ENCODE results near the gene VSX2. TPM values are rescaled to one million over a fixed set of nuclear protein-coding genes. Genes with fewer than 3 reads are reported as not detected.
A peak's percentile ranks its signal among the peaks of the same experiment; 100 is the strongest.
"Not testable (repeated sequence)": the region's sequence is repeated elsewhere in the genome, so short reads cannot be mapped to it uniquely, and the experiment has no call there.

VSX2 gene
- total RNA-seq, 1 experiment from 2014 or later, result not detected

GRCh38 chr14:74255281-74255680, 16.0 kb downstream of the VSX2 start:
- DNase-seq (ENCODE audit: low spot score), result no peak
- in situ Hi-C loops (cut with HindIII; ENCODE audit: low sequenced_read_pairs), result no loop called here

- in situ Hi-C loops (cut with HindIII; ENCODE audit: low sequenced_read_pairs), result no loop called here
- peak; percentile 62 for DNase-seq (ENCODE audit: low spot score)
Observed at GRCh38 chr14:74257078-74257940, 18.1 kb downstream of the VSX2 start.

GRCh38 chr14:74257941-74258763, 18.9 kb downstream of the VSX2 start:
- DNase-seq (ENCODE audit: low spot score), result peak; percentile 32
- in situ Hi-C loops (cut with HindIII; ENCODE audit: low sequenced_read_pairs), result no loop called here

- in situ Hi-C loops (cut with HindIII; ENCODE audit: low sequenced_read_pairs), result no loop called here
- peak; percentile 90 for DNase-seq (ENCODE audit: low spot score)
Observed at GRCh38 chr14:74258764-74259035, 19.5 kb downstream of the VSX2 start.

- DNase-seq (ENCODE audit: low spot score), result no peak
- in situ Hi-C loops (cut with HindIII; ENCODE audit: low sequenced_read_pairs), result no loop called here
Observed at GRCh38 chr14:74259513-74259912, 20.3 kb downstream of the VSX2 start.

- in situ Hi-C loops (cut with HindIII; ENCODE audit: low sequenced_read_pairs), result no loop called here
- no peak for DNase-seq (ENCODE audit: low spot score)
Observed at GRCh38 chr14:74260525-74261233, 21.4 kb downstream of the VSX2 start.

GRCh38 chr14:74261288-74261687, 22.0 kb downstream of the VSX2 start:
- DNase-seq (ENCODE audit: low spot score), result no peak
- in situ Hi-C loops (cut with HindIII; ENCODE audit: low sequenced_read_pairs), result no loop called here

GRCh38 chr14:74262076-74262475, 22.8 kb downstream of the VSX2 start:
- in situ Hi-C loops (cut with HindIII; ENCODE audit: low sequenced_read_pairs), result no loop called here

GRCh38 chr14:74263181-74263580, 23.9 kb downstream of the VSX2 start:
- in situ Hi-C loops (cut with HindIII; ENCODE audit: low sequenced_read_pairs), result no loop called here
- DNase-seq (ENCODE audit: low spot score), result no peak

More at GRCh38 chr14:74262076-74262475, 22.8 kb downstream of the VSX2 start:
- DNase-seq (ENCODE audit: low spot score), result no peak

- in situ Hi-C loops (cut with HindIII; ENCODE audit: low sequenced_read_pairs), result no loop called here
- no peak for DNase-seq (ENCODE audit: low spot score)
Observed at GRCh38 chr14:74263921-74264320, 24.7 kb downstream of the VSX2 start.

GRCh38 chr14:74265301-74265965, 26.2 kb downstream of the VSX2 start:
- no peak for DNase-seq (ENCODE audit: low spot score)
- in situ Hi-C loops (cut with HindIII; ENCODE audit: low sequenced_read_pairs), result no loop called here

GRCh38 chr14:74267588-74267987, 28.3 kb downstream of the VSX2 start:
- in situ Hi-C loops (cut with HindIII; ENCODE audit: low sequenced_read_pairs), result no loop called here
- DNase-seq (ENCODE audit: low spot score), result no peak

GRCh38 chr14:74270382-74271177, 31.3 kb downstream of the VSX2 start:
- DNase-seq (ENCODE audit: low spot score); in situ Hi-C loops (cut with HindIII; ENCODE audit: low sequenced_read_pairs): not testable (repeated sequence)

- in situ Hi-C loops (cut with HindIII; ENCODE audit: low sequenced_read_pairs), result no loop called here
- DNase-seq (ENCODE audit: low spot score), result no peak
Observed at GRCh38 chr14:74271365-74271764, 32.1 kb downstream of the VSX2 start.

GRCh38 chr14:74275241-74275841, 36.1 kb downstream of the VSX2 start:
- DNase-seq (ENCODE audit: low spot score), result no peak
- in situ Hi-C loops (cut with HindIII; ENCODE audit: low sequenced_read_pairs), result loop anchor here (25.0 kb wide), 1 partner anchor 163 kb away; no protein-coding TSS in a partner anchor

GRCh38 chr14:74278080-74278479, 38.8 kb downstream of the VSX2 start:
- in situ Hi-C loops (cut with HindIII; ENCODE audit: low sequenced_read_pairs), result loop anchor here (25.0 kb wide), 1 partner anchor 166 kb away; no protein-coding TSS in a partner anchor
- no peak for DNase-seq (ENCODE audit: low spot score)

GRCh38 chr14:74281069-74281468, 41.8 kb downstream of the VSX2 start:
- no peak for DNase-seq (ENCODE audit: low spot score)
- in situ Hi-C loops (cut with HindIII; ENCODE audit: low sequenced_read_pairs), result loop anchor here (25.0 kb wide), 1 partner anchor 169 kb away; no protein-coding TSS in a partner anchor

- in situ Hi-C loops (cut with HindIII; ENCODE audit: low sequenced_read_pairs), result loop anchor here (25.0 kb wide), 1 partner anchor 174 kb away; no protein-coding TSS in a partner anchor
- no peak for DNase-seq (ENCODE audit: low spot score)
Observed at GRCh38 chr14:74286736-74287135, 47.5 kb downstream of the VSX2 start.

Data from G401 (cell line).